Measurements from ENCODE around the gene CUX1.

- TF ChIP-seq TCF12 (IDR thresholded peaks at IDR 0.05; ENCODE audit: low read depth): no peak
- no peak for TF ChIP-seq FOXM1 (IDR thresholded peaks at IDR 0.05; ENCODE audit: borderline replicate concordance, low read depth)
- TF ChIP-seq, protein P1, sequence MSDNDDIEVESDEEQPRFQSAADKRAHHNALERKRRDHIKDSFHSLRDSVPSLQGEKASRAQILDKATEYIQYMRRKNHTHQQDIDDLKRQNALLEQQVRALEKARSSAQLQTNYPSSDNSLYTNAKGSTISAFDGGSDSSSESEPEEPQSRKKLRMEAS (IDR thresholded peaks at IDR 0.05): no peak
- TF ChIP-seq EGR1 (IDR thresholded peaks at IDR 0.05): no peak
- TF ChIP-seq RAD21 (IDR thresholded peaks at IDR 0.05; ENCODE audit: low read depth): no peak
Observed at GRCh38 chr7:101878938-101879337, 61.5 kb downstream of the CUX1 start.
